GM12878 (cell line): ENCODE results near the gene ARID5B.

ENCODE experiments used
- EZH2 ChIP-seq: IDR thresholded peaks from 2 replicates; pipeline ENCODE4 v1.6.1; 2012; ENCODE audit warnings: low read depth, mild to moderate bottlenecking, control low read depth, inconsistent platforms, low read length, borderline replicate concordance; ENCODE audit not compliant: control insufficient read depth
- LARP7 ChIP-seq: fragments of 450-650 bp; IDR thresholded peaks from 2 replicates; pipeline ENCODE4 v1.6.1; 2017; ENCODE audit warnings: mild to moderate bottlenecking
- MXI1 ChIP-seq: fragments of 150-350 bp; IDR thresholded peaks from 2 replicates; pipeline ENCODE4 v1.6.1; 2011; ENCODE audit warnings: low read depth, mild to moderate bottlenecking, inconsistent platforms, low read length, improper control_type of control experiment
- POLR2A ChIP-seq: IDR thresholded peaks from 2 replicates; pipeline ENCODE4 v1.6.1; 2011; ENCODE audit warnings: low read depth, mild to moderate bottlenecking, low read length
- SMC3 ChIP-seq: IDR thresholded peaks from 2 replicates; pipeline ENCODE4 v1.6.1; 2011; ENCODE audit warnings: low read length, improper control_type of control experiment, borderline replicate concordance
- SP1 ChIP-seq: IDR thresholded peaks from one replicate; pipeline ENCODE4 v1.6.1; 2011; ENCODE audit warnings: low read depth, low read length
- TCF12 ChIP-seq: IDR thresholded peaks from 2 replicates; pipeline ENCODE4 v1.6.1; 2011; ENCODE audit warnings: low read depth, mild to moderate bottlenecking, low read length
- YY1 ChIP-seq: IDR thresholded peaks from 2 replicates; pipeline ENCODE4 v1.6.1; 2011; ENCODE audit warnings: low read depth, mild to moderate bottlenecking, low read length
- TF ChIP-seq, protein P1 (sequence below), 3 experiments: IDR thresholded peaks in 2 of 3; conservative IDR thresholded peaks in 1 of 3; 2 replicates each; pipeline ENCODE4 v1.5.1; 2011; ENCODE audit warnings: low read depth in 3 of 3, low read length in 3 of 3, mild to moderate bottlenecking in 3 of 3, control low read depth in 2 of 3, moderate library complexity in 2 of 3, inconsistent platforms in 1 of 3, mixed read lengths in 1 of 3; ENCODE audit not compliant: control insufficient read depth in 2 of 3, insufficient read depth in 1 of 3; ENCODE audit errors: extremely low read depth in 1 of 3

GRCh38 chr10:62056219-62056618 is 154.7 kb downstream of the ARID5B start:
- no peak for TF ChIP-seq SP1
- TF ChIP-seq POLR2A, result no peak
- TF ChIP-seq MXI1, result no peak
- no peak for TF ChIP-seq YY1
- no peak for TF ChIP-seq LARP7
- TF ChIP-seq, protein P1, sequence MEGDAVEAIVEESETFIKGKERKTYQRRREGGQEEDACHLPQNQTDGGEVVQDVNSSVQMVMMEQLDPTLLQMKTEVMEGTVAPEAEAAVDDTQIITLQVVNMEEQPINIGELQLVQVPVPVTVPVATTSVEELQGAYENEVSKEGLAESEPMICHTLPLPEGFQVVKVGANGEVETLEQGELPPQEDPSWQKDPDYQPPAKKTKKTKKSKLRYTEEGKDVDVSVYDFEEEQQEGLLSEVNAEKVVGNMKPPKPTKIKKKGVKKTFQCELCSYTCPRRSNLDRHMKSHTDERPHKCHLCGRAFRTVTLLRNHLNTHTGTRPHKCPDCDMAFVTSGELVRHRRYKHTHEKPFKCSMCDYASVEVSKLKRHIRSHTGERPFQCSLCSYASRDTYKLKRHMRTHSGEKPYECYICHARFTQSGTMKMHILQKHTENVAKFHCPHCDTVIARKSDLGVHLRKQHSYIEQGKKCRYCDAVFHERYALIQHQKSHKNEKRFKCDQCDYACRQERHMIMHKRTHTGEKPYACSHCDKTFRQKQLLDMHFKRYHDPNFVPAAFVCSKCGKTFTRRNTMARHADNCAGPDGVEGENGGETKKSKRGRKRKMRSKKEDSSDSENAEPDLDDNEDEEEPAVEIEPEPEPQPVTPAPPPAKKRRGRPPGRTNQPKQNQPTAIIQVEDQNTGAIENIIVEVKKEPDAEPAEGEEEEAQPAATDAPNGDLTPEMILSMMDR (IDR thresholded peaks at IDR 0.05 in 2 of 3, conservative IDR thresholded peaks at IDR 0.05 in 1 of 3; ENCODE audit: control insufficient read depth in 2 of 3, extremely low read depth in 1 of 3, insufficient read depth in 1 of 3, low read depth in 3 of 3, low read length in 3 of 3), result no peak
- no peak for TF ChIP-seq TCF12
- TF ChIP-seq EZH2, result no peak
- no peak for TF ChIP-seq SMC3
